Measurements from ENCODE around the gene ALOX5.
"Not testable (repeated sequence)": the region's sequence is repeated elsewhere in the genome, so short reads cannot be mapped to it uniquely, and the experiment has no call there.

DNA sequence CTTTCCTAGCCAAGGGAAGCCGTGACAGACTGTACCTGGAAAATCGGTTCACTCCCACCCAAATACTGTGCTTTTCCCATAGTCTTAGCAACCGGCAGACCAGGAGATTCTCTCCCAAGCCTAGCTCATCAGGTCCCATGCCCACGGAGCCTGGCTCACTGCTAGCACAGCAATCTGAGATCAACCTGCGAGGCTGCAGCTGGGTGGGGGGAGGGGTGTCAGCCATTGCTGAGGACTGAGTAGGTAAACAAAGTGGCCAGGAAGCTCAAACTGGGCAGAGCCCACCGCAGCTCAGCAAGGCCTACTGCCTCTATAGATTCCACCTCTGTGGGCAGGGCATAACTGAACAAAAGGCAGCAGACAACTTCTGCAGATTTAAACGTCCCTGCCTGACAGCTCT is 15.1 kb upstream of the ALOX5 start:
- not testable (repeated sequence) for TF ChIP-seq JUN (CRISPR knock-in tag; IDR thresholded peaks at IDR 0.05); RELA (CRISPR knock-in tag; IDR thresholded peaks at IDR 0.05; ENCODE audit: borderline replicate concordance); NR2C2 (CRISPR knock-in tag; IDR thresholded peaks at IDR 0.05); GRHL2 (CRISPR knock-in tag; IDR thresholded peaks at IDR 0.05; ENCODE audit: insufficient replicate concordance, severe bottlenecking)
- TF ChIP-seq, protein P1, sequence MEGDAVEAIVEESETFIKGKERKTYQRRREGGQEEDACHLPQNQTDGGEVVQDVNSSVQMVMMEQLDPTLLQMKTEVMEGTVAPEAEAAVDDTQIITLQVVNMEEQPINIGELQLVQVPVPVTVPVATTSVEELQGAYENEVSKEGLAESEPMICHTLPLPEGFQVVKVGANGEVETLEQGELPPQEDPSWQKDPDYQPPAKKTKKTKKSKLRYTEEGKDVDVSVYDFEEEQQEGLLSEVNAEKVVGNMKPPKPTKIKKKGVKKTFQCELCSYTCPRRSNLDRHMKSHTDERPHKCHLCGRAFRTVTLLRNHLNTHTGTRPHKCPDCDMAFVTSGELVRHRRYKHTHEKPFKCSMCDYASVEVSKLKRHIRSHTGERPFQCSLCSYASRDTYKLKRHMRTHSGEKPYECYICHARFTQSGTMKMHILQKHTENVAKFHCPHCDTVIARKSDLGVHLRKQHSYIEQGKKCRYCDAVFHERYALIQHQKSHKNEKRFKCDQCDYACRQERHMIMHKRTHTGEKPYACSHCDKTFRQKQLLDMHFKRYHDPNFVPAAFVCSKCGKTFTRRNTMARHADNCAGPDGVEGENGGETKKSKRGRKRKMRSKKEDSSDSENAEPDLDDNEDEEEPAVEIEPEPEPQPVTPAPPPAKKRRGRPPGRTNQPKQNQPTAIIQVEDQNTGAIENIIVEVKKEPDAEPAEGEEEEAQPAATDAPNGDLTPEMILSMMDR (IDR thresholded peaks at IDR 0.05), result not testable (repeated sequence)

Measured in WTC11 (cell line).